HG02763 (cell line): ENCODE measurements around the gene LINC00305.

ENCODE experiments used
- ATAC-seq: cut with Tn5 transposase; IDR thresholded peaks from one replicate; pipeline ENCODE4 v1.9.1; 2021; ENCODE audit warnings: mild to moderate bottlenecking, moderate library complexity; ENCODE audit not compliant: unreplicated experiment

Gene LINC00305

DNA sequence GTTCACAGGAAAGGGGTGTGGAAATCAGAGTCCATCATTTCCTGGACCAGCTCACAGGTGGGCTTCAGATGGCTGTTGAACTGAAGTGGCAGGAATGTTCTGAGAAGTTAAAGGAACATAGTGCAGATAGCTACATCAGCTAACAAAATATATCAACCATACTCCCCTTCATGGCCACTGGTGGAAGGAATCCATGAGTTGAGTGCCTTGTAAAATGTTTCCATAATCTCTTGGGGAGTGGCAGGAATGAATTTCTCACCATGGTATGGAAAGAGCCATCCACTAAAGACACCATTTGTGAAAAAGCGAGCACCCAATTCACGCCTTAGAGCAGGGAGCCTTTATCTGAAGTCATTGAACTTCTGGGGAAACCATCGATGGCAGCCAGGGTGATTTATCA lies at the start of gene LINC00305:
Gene LINC00305 (minus strand): TSS at position 101 of the 400 bp plus-strand sequence.
- ATAC-seq, result no peak

- no peak for ATAC-seq
These were observed 42.2 kb upstream of the LINC00305 start for GRCh38 chr18:64191069-64191468.

DNA sequence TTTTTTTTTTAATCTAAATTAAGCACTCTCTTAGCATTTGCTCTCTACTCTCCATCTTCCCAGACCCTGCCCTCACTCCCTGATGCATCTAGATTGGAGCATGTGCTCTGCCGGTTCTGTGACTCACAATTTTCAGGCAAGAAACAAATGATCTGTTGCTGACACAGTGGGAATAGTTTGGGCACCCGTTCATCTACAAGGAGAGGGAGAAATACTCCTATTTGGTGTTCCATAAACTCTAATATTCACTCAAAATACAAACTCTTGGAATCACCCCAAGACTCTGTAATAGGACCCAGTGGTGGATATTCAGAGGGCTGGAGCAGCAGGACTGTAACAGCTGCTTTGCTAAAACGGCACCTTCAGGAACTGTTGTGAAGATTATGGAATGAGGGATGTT lies 37.1 kb upstream of the LINC00305 start:
- ATAC-seq, result no peak

DNA sequence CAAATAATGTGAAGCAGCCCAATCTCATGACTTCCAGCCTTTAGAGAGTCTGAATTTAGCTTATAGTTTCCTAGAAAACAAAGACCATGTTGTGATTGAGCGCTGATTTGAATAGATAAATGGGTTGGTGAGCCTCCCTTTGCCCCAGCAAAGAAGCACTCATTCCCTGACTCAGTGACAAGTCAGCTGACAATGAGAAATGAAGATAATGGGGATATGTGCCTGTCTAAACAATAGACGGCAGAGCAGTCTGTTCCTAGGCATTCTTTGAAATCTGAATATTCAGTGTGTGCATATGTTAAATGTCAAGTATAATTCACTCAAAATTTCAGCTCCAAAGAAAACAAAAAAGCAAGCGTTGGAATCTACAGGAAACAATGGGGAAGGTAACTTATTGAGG lies 34.8 kb upstream of the LINC00305 start:
- no peak for ATAC-seq

DNA sequence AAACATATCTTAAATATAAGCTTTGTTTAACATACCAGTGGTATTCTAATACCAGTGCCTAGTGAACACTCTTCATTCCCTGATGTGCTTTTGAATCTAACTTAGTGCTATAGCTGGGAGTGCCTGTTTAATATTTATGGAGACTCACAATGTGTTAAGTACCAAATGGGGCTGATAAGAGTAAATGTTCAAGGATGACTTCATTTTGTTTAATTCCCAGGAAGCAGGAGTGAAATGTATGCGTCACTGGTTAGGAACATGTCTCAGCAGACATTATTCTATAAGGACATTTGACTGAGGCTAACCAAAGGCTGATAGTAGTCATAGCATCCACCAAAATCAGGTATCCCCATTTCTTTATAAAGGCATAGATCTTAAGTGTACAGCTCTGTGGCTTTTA lies 31.7 kb upstream of the LINC00305 start:
- ATAC-seq, result no peak

DNA sequence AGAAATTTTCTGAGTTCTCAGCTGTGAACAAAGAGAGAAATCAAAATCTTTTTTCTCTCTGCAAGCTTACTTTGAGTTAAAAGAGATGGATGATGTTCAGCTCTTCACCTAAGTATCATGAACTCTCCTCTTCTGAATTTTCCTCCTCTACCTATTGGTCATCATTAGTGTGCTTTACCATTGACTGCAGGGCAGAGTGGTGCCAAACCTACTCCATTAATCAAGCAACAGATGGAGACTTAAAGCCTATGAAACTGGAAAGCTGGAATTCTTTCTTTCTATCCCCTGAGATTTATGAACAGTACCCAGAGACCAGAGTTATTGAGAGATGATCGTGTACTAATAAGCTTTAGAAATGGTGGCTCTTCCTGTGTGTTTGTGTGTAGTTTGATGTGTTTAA lies 31.3 kb upstream of the LINC00305 start:
- ATAC-seq, result no peak

GRCh38 chr18:64179556-64180080 lies 30.7 kb upstream of the LINC00305 start:
- no peak for ATAC-seq

DNA sequence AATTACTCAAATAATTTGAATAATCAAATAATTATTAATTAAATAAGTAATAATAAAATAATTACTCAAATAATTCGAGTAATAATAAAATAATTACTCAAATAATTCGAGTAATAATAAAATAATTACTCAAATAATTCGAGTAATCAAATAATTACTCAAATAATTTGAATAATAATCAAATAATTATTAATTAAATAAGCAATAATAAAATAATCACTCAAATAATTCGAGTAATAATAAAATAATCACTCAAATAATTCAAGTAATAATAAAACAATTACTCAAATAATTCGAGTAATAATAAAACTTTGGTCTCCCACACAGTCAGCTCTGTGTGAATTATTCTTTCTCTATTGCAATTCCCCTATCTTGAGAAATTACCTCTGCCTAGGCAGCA lies 30.0 kb upstream of the LINC00305 start:
- ATAC-seq, result no peak

DNA sequence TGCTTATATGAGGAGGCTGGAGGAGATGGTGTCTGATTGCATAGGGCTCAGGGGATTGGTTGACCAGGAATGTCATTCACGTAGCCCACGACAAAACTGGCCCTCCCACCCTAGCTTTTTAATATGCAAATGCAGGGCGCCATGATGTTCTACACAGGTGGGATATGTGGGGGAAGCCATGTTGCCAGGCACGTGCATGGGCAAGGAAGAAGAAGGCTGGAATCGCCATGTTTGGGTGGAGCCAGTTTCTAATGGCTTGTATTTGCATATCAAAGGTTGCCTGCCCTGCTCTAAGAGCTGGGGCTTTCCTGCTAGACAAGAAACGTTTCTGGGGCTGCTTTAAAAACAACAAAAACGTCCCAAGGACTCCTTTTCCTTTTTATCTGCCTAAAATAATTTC lies 26.5 kb upstream of the LINC00305 start:
- no peak for ATAC-seq

DNA sequence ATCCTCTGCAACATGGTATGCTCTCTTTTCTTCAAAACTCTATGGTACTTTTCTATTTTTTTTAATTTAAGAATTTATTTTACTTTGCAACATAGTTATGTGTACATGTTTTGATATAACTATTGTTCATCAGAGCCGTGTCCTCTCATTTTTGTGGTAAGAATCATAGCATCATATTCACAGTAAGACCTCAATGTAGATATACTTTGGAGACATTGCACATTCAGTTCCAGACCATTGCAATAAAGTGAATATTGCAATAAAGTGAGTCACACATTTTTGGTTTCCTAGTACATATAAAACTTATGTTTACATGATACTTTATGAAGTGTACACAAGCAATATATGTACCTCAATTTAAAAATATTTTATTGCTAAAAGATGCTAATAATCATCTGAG lies 22.7 kb upstream of the LINC00305 start:
- no peak for ATAC-seq

- no peak for ATAC-seq
These were observed 18.6 kb upstream of the LINC00305 start for GRCh38 chr18:64167408-64167925.

- ATAC-seq, result no peak
These were observed 17.0 kb upstream of the LINC00305 start for GRCh38 chr18:64165906-64166305.

DNA sequence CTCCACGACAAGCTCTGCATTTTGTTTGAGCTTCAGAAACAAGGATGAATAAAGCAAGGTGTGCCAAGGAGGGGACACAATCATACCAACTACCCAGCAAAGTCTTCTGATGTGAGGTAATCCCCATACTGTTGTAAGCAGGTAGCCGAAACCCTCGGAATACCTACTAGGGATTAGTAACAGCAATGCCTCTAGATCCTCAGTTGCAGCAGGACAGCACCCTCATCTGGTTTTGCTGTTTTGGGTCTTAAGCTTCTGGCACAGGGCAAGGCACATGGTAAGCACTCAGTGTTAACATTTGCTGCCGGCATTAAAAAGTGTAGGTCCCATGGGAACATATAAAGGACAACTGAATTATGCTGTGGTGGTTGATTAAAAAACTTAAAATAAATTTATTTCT lies 16.0 kb upstream of the LINC00305 start:
- no peak for ATAC-seq

DNA sequence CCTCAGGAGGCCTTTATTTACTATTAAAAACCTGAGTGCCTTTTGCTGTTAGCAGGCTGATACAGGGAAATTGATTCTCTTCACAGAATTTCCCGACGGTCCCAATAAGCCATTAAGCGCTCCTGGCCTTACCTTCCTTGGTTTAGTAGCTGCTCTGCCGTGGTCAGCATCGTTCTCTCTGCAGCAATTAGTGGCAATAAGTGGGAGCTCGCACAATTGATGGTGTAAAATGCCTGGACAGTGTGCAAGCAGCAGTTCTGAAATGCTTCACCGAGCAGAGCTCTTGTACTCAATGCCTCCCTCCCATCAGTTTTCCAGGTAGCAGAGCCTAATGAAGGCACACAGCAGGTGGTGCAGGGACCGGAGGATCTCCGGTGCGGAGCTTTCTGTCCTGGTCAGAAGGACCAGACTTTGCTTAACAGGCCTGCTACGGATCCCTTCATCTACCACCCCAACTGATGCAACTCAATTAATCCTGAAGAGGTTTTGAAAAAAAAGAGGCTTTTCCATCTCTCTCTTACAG lies 1.1 kb upstream of the LINC00305 start:
- ATAC-seq, result no peak

GRCh38 chr18:64142904-64143303 lies 6.0 kb downstream of the LINC00305 start:
- ATAC-seq, result no peak

DNA sequence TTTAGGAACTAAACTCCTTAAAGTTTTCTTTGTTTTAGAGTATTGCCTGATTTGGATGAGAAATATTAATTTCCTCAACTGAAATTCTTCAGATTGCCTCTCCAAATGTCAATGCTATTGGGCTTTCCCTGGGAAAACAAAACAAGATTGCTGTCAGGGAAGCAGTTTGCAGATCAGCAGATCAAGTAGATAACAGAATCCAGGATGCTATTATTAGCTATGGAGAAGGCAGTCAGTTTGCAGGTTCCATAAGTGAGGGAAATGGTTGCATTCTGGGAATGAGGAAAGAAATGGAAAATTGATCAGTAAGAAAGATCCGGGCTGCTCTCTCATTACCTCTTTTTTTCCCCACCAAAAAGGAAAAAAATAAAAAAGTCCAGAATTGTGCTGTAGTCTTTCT lies 11.0 kb downstream of the LINC00305 start:
- no peak for ATAC-seq

DNA sequence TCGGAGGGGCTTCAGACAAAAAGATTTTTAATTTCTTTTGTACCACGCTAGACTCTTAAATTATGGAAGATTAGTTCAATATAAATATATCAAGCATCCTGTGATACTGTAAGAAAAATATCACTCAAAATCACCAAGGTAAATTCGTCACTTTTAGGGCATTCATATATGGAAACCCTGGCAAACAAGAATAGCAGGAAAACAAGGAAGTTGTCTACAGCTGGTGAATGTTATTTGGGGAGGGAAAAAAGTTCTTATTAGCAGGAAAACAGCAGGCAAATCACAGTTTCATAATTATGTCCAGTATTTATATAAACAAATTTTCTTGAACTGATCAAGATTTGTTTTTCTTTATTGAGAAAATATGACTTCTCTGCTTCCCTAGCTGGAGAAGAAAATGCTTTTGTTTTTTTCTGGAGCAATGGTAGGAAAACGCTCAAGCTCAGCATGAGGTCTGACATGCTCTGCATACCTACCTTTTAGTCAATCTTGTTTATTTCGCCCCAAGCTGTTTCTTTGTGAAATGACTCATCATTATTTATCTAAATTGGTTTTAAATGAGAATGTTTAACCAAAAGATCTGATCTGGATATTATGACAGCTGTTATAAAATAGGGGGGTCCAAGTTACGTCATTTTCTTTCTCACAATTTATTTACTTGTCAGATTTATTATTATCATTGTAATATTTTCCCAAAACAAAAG lies 14.7 kb downstream of the LINC00305 start:
- ATAC-seq, result no peak

- ATAC-seq, result no peak
These were observed 16.0 kb downstream of the LINC00305 start for GRCh38 chr18:64132871-64133270.

DNA sequence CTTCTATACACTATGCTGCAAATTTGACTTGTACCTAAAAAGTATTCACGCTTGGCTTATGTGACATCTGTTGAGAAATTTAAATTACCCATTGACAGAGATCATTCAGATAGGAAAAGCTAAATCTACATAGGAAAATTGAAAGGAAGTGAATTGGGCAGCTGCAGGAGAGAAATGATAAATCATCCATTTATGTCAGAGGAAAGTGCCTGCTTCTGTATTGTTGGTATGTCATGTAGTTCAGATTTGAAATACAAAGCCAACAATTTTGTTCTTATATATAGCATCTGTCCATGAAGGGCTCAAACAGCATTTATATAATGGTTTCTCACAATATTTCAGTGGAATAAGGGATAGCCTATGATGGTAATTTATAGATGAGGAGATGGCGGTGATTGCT lies 17.6 kb downstream of the LINC00305 start:
- ATAC-seq, result no peak

DNA sequence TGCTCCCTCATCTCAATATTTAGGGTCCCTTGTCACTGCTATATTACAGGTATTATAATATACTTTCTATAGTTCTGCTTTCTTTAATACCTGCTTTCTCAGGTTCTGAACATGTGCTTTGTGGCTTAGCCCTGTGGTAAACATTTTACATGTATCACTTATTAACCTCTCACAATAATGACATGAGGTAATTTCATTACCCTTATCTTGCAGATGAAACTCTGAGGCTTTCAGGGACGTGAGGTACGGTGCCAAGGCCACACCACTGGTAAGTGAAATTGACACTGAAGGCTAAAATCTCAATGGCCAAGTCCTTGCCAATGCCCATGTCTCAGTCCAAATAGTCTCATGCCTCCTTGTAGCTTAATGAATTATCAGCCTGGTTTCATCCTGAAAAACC lies 21.7 kb downstream of the LINC00305 start:
- no peak for ATAC-seq

- no peak for ATAC-seq
These were observed 29.0 kb downstream of the LINC00305 start for GRCh38 chr18:64119916-64120315.

DNA sequence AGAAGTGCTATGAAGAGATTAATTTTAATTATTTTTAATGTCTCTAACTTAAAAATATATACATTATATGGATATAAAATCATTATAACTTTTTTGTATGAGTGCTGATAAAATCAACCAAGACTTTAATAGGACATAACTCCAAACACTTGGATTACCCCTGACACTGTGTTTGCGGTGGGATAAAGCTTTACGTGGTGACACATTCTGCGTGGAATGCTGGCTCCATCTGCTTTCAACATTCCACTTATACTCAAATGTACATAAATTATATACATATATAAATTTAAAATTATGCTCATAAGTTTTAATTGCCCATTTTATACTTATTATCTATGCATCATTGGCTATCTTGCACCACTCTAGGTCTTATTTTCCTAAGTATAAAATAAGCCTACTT lies 30.5 kb downstream of the LINC00305 start:
- no peak for ATAC-seq
